Kidney glomerular epithelial cell (primary cell): ENCODE measurements around the gene TMEM63C.

Experiments
- DNase-seq: peaks from one replicate; lab custom pipeline; 2025; lab: John Stamatoyannopoulos, UW

The TMEM63C gene

GRCh38 chr14:77199590-77199989 is 18.0 kb downstream of the TMEM63C start:
- DNase-seq: no peak

GRCh38 chr14:77200406-77200985 is 18.9 kb downstream of the TMEM63C start:
- no peak for DNase-seq

DNA sequence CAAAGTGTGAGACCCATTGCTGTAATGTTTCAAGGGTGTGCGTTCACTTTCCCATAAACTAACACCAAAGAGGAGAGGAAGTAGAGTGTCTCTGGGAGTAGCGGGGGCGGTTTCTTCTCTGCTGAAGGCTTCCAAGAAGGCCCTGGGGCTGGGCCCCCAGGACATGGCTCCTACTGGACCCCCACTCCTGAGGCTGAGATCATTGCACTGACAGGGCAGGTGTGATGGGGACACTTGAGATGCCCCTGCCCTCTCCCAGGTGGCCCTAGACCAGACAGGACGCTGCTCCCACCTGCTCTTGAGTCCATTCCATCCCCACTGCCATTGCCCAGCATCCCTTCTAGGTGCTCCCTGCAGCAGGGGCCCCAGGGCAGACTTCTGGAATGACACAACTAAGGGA is 20.1 kb downstream of the TMEM63C start:
- DNase-seq: no peak

- no peak for DNase-seq
Observed at GRCh38 chr14:77203611-77204458, 22.2 kb downstream of the TMEM63C start.

GRCh38 chr14:77204459-77204771 is 22.8 kb downstream of the TMEM63C start:
- peak; percentile 19 for DNase-seq

- no peak for DNase-seq
Observed at GRCh38 chr14:77204907-77205306, 23.3 kb downstream of the TMEM63C start.

- no peak for DNase-seq
Observed at GRCh38 chr14:77205566-77205965, 24.0 kb downstream of the TMEM63C start.

GRCh38 chr14:77206261-77206824 is 24.7 kb downstream of the TMEM63C start:
- DNase-seq: no peak

DNA sequence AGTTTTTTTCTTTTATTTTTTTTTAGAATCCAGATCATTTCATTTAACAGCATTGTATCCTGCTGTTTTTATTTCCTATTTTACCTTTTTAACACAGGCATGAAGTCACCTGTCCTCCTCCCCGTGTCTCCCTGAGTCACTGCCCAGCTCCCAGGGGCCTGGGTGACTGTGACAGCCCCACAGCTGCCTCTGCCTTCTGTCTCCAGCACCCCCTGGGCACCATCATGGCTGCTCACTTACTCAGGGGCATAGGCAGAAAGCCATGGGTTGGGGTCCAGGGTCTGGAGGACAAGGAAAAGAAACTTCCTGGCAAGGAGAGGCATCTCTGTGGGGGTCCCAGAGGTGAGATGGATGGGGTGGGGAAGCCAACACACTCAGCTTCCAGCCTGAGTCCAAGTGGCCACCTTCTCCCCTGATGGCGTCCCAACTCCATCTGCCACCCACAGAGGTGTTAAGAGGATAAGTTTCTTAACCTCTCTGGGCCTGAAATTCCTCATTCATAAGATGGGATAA is 25.3 kb downstream of the TMEM63C start:
- no peak for DNase-seq

- DNase-seq: peak; percentile 67
Observed at GRCh38 chr14:77208291-77208978, 26.8 kb downstream of the TMEM63C start.

- no peak for DNase-seq
Observed at GRCh38 chr14:77208979-77209318, 27.4 kb downstream of the TMEM63C start.

DNA sequence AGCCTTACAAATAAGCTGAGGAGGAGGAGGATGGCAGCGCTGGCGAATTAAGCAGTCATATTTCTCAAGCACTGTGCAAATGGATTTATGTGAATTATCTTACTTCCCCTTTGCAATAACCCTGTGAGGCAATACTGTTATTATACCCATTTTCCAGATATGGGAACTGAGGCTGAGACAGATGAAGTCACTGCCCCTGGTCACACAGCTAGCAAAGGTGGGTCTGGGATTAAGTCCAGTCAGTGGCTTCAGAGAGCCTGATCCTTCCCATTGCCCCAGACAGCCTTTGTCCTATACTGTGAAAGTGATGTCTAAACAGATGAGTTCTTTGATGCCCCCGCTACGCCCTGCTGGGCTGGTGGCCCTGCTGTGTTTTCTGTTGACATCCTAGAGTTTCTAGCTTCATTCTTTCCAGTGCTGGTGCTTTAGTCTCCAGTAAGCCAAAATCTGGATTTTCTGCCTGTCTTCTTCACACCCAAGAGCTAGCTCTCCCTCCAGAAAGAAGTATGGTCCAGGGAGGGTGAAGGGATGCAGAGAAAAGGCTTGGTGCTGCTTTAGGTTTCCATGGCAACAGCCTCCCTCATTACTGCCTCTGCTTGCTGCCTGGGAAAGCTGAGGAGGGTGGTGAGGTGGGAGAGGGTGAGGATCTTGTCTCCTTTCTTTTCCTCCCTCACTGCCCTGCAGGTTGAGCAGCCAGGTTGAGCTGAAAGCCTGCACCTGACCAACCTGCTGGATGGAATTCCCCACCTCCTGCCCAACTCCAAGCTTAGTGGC is 30.7 kb downstream of the TMEM63C start:
- DNase-seq: no peak

GRCh38 chr14:77212943-77213678 is 31.5 kb downstream of the TMEM63C start:
- peak; percentile 67 for DNase-seq

GRCh38 chr14:77213679-77214016 is 32.0 kb downstream of the TMEM63C start:
- DNase-seq: no peak

- no peak for DNase-seq
Observed at GRCh38 chr14:77214216-77214615, 32.6 kb downstream of the TMEM63C start.

DNA sequence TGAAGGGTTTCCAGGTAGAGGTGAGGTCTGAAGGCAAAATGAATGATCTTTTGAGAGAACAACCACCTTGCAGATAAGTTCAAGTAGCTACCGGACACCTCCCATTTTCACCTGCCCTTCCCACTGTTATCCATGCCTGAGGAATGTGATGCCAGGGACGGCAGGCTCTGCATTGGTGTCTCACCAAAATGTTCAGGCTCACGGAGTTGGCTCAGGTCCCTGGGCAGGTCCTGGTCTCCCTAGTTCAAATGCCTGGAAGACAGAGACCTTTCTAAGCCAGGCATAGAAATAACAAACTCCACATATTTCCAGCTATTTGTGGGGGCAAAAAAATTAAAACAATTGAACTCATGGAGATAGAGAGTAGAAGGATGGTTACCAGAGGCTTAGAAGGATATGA is 36.0 kb downstream of the TMEM63C start:
- DNase-seq: no peak

- DNase-seq: no peak
Observed at GRCh38 chr14:77219591-77219990, 38.0 kb downstream of the TMEM63C start.

GRCh38 chr14:77220246-77221017 is 38.8 kb downstream of the TMEM63C start:
- no peak for DNase-seq

GRCh38 chr14:77221241-77221871 is 39.8 kb downstream of the TMEM63C start:
- no peak for DNase-seq

DNA sequence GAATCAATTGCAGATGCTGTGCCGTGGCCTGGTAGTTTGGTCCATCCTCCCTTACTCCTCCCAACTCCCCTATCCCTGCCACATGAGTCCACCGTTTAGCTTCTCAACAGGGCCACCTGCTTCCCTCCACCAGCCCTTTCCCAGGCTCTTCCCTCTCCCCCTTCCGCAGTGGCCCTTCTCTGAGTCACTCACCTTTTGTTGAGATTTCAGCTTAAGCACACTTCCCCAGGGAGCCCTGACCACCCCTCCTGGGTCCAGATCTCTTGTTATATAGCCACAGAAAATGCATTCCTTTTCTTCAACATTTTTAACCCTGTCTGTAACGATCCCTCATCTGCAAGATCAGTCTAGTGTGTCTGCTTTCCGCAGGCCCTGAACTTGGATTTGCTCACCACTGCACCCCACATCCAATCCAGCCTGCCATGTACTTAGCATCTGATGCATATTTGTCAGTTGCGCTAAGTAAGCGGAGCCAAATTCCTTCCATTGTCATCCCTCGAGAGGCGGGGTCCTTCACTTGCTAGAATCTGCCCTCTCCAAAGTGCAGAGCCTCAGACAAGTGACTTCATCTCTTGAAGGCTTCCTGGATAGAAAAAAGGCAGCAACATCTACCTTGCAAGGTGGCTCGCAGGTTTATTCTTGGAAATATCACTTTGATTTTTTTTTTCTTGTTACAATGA is 41.1 kb downstream of the TMEM63C start:
- DNase-seq: no peak
